Epithelial cell of esophagus (primary cell): ENCODE data around the gene HAUS5.

Source experiments
- DNase-seq: peaks from one replicate; pipeline ENCODE4 v3.0.0; 2010; ENCODE audit warnings: low read depth
- H3K4me3 ChIP-seq: 2 replicates; pipeline ENCODE4 v1.5.1; 2011; ENCODE audit warnings: mild to moderate bottlenecking, low read length, control low read depth
- CTCF ChIP-seq: IDR thresholded peaks from 2 replicates; pipeline ENCODE4 v1.5.1; 2011; ENCODE audit warnings: low read depth, mild to moderate bottlenecking, low read length, control low read depth, inconsistent platforms; ENCODE audit not compliant: insufficient read depth; ENCODE audit errors: missing control alignments

Gene HAUS5

DNA sequence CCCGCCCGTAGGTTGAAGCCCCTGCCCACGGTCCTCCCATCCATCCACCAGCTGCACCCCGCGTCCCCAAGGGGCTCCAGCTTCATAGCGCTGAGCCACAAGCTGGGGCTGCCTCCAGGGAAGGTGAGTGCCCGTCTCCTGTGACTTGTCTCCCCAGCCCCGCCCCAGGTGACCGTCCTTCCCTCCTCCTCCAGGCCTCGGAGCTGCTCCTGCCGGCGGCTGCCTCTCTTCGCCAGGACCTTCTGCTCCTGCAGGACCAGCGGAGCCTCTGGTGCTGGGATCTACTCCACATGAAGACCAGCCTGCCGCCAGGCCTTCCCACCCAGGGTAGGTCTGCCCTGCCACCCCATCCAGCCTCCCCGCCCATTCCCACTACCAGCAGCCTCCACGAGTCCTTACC, 7.5 kb downstream of the HAUS5 start:
- H3K4me3 ChIP-seq = no peak overlapping the region
- TF ChIP-seq CTCF = no peak
- DNase-seq = no peak

DNA sequence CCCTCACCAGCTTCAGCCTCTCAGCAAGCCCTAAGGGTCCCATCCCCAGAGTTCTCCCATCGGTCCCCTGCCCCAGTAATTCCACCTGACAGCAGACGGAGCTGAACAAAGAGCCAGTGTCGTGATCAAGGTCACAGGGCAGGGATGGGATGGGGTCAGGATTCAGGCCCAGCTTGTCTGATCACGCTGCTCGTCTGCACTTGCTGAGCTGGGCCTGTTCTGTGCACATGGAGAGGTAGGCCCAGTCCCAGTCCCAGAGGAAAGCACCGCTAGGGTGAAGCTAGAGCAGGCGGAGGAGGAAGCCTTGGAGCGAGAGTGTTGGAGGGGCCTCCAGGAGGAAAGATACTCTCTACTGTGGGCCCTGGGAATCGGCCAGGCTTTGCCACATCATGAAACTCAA, 9.2 kb downstream of the HAUS5 start:
- no peak for TF ChIP-seq CTCF
- DNase-seq = no peak
- H3K4me3 ChIP-seq = no peak overlapping the region

- no peak for TF ChIP-seq CTCF
- no peak for DNase-seq
- no peak overlapping the region for H3K4me3 ChIP-seq
Observed at GRCh38 chr19:35622750-35623149, 10.2 kb downstream of the HAUS5 start.

DNA sequence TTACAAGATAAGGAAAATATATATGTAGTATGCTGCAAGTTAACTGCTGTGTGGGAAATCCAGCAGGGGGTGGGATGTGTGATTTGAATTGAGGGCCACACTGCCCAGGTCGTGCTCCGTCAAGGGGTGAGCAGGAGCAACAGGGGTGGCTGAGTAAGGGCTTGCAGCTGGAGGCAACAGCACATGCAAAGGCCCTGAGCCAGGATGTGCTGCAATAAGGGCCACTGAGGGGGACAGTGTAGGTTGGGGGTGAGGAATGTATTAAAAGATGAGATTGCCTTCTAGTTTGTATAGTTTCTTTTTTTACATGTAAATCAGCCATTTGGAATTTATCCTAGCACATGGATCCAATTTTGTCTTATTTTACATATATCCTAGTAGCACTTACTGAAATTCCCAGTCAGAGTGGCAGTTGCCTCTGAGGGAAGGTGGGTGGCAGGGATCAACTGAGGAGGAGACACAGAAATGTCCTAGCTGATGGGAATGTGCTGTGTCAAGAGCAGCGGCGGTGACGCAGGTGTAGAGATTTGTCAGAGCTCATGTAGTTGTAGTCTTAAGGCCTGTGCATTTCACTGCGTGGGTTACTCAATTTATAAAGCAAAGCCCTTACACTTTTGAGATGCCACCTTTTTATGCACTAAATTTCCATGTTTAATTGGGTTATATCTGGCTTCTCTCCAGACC, 10.9 kb downstream of the HAUS5 start:
- DNase-seq = no peak
- no peak for TF ChIP-seq CTCF
- H3K4me3 ChIP-seq = no peak overlapping the region

DNA sequence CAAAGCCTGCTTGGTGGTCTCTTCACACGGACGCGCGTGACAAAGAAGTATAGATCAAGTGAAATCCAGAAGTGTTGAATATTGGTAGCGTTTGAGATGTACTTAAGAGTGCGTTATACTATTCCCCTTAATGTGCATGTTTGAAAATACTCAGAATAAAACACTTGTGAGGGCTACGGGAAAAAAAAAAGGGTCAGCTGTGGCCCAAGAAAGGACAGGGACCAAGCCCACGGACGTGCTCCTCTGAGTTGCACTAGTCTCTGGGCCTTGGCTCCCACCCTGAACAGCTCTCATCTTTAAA, 15.7 kb downstream of the HAUS5 start:
- DNase-seq = no peak
- peak overlapping the region; percentile 100 for H3K4me3 ChIP-seq
- TF ChIP-seq CTCF = no peak

DNA sequence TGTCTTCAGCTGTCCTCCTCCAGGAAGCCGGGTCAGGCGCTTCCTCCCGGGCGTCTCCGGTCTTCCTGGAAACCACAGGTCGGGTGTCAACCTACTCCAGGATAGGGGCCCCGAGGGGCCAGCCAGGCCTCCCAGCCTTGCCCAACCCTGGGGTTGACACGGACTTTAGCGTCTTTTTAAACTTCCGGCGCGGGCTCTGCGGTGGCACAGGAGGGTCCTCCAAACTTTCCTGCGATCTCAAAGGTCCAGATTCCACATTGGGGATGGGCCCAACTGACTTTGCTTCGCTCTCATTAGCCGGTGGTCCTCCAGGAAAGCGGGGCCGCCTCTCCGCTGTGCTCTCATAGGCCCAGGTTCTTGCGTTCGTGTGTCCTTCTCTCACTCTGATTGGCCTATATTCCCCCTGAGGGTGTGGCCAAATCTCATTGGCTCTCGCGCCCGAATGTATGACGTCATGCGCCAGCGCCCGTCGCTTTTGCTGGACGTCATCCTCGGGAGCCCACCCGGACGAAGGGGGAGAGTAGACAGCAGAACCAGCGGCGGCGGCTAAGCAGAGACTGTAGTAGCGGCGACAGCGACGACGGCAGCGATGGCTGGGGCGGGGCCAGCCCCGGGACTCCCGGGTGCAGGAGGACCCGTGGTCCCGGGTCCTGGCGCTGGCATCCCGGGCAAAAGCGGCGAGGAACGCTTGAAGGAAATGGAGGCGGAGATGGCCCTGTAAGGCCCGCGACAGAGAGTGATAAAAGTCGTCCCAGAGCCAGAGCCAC, 16.2 kb downstream of the HAUS5 start, which contains the start of gene RBM42:
Gene RBM42, plus strand, starts transcription at position 472 of the 767 bp plus-strand sequence. Its CDS starts 118 bp downstream, at position 590.
- TF ChIP-seq CTCF = no peak
- peak; percentile 99 for DNase-seq
- peak within 1 kb of the TSS; percentile 100 for H3K4me3 ChIP-seq

GRCh38 chr19:35629332-35629633, 16.7 kb downstream of the HAUS5 start:
- H3K4me3 ChIP-seq = peak overlapping the region; percentile 100
- no peak for TF ChIP-seq CTCF
- no peak for DNase-seq
